GM21423 (cell line): ENCODE measurements around the gene SVOP.
"Not testable (repeated sequence)": the region's sequence is repeated elsewhere in the genome, so short reads cannot be mapped to it uniquely, and the experiment has no call there.

Source experiments
- ATAC-seq: cut with Tn5 transposase; IDR thresholded peaks from one replicate; pipeline ENCODE4 v1.9.1; 2021; ENCODE audit warnings: mild to moderate bottlenecking, moderate library complexity; ENCODE audit not compliant: unreplicated experiment

Gene SVOP, protein sequence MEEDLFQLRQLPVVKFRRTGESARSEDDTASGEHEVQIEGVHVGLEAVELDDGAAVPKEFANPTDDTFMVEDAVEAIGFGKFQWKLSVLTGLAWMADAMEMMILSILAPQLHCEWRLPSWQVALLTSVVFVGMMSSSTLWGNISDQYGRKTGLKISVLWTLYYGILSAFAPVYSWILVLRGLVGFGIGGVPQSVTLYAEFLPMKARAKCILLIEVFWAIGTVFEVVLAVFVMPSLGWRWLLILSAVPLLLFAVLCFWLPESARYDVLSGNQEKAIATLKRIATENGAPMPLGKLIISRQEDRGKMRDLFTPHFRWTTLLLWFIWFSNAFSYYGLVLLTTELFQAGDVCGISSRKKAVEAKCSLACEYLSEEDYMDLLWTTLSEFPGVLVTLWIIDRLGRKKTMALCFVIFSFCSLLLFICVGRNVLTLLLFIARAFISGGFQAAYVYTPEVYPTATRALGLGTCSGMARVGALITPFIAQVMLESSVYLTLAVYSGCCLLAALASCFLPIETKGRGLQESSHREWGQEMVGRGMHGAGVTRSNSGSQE

DNA sequence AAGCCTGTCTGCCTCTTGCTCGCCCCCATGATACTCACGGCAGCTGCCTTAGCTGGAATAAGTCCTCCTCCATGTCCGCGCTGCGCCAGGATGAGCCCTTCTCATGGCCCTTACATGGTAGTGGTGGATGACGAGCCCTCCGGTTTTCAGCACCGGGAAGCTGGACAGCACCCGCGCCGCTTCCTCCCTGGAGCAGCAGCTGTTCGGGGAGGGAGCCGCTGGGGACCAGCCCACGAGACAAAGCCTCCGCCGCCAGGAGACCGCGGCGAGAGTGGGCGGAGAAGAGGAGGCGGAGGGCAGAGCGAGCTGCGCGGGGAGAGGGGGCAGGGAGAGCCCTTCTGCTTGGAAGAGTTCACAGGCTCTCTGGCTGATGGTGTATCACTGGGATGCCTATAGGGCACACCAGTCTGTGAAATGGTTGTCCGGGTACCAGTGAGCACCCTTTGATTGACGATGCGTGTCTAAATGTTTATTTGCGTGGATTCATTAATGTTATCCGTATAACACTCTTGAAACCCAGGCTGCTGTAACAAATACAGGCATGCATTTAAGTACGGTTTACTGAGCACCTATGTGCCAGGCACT, at the start of gene SVOP:
Gene SVOP, minus strand, starts transcription at position 273 of the 585 bp plus-strand sequence. Its CDS starts 200 bp downstream, at position 73.
- ATAC-seq, result no peak

DNA sequence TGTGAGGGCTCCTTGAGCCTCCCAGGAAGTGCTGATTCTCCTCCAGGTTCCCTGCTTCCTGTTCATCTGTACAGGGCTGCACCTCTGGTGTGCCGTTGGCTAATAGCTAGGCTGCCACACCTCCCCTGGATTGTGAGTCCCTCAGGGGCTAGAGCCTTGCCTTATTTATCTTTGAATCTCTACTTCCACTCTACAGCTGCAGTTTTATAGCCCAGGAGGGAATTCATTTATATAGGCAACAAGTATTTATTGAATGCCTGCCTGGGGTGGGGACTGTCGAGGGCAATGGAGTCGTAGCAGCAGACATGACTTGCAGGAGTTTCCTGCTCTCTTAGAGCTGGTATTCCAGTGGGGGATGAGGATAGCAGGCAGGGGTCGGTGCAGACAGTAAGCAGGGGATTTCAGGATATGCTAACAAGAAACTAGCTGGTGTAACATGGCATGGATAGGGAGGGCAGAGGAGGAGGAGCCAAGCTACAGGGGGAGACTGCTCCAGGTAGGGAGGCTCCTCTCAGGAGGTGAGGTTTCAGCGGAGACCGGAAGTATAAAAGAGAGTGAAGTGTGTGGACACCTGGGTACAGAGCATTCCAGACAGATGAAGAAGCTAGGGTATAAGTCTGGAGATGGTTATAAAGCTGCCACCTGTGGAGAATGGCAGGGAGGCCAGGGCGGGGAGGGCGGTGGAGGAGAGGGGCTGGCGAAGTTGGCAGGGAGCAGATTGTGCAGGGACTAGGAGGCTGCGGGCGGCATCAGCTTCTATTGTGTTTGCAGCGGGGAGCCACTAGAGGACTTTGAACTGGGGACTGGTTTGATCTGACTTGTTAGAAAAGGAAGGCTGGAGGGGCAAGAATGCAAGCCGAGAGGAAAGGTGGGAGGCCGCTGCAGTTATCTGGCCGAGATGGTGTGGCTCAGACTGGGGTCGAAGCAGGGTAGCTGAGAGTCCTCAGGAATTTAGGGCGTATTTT, 48.7 kb upstream of the SVOP start:
- no peak for ATAC-seq

DNA sequence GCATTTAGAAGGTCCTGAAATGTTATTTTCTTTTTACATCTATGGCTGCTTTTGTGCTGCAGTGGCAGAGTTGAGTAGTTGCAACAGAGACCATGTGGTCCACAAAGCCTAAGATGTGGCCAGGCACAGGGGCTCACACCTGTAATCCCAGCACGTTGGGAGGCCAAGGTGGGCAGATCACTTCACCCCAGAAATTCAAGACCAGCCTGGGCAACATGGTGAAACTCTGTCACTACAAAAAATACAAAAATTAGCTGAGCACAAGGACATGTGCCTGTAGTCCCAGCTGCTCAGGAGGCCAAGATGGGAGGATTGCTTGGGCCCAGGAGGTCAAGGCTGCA, 45.0 kb upstream of the SVOP start:
- ATAC-seq, result no peak

DNA sequence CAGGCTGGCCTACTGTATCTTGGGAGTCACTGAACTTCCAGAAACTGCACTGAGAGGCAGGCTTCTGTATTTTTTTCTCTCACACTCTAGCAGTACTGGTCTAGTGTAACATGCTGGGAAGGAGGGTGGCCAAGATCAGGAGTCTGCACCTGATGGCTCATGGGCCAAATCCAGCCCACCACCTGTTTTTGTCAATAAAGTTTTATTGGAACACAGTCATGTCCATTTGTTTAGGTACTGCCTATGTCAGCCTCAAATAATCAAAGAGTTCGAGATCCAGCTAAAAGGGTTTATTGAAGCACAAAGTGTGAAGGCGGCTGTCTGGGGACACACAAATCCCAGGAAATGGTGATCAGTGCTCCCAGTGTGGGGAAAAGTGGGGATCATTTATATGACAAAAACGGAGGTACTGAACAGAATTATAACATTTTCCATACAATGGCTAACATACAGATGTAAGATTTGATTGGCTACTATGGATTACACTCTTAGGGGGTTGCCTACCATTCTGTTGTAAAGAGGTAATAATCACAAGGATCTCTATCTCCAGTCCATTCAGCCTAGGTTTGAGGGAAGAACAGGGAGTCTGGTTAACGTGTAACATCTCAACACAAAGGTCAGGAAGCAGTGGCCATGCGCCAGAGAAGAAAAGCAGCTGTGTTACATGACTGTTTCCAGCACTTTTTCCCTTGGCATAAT, 44.4 kb upstream of the SVOP start:
- ATAC-seq, result no peak

GRCh38 chr12:109064143-109064542, 43.3 kb upstream of the SVOP start:
- no peak for ATAC-seq

GRCh38 chr12:109058773-109059172, 37.9 kb upstream of the SVOP start:
- ATAC-seq, result no peak

DNA sequence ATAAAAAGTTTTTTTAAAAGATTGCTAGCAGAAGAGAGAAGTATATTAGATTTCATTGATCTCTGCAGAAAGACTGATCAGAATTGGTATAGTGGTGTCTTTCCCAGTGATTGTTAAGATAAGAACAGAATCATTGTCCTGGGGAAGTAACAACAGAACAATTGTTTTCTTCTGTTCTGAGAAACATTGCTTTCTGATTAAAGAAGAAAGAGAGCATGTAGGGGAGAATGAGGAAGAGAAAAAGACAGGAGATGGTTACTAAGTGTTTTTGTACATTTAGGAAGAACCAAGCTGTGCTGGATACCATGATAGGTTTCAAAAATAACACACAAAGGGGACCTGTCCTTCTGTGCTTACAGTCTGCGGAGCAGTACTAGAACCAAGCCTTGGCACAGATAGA, 36.5 kb upstream of the SVOP start:
- ATAC-seq, result no peak

DNA sequence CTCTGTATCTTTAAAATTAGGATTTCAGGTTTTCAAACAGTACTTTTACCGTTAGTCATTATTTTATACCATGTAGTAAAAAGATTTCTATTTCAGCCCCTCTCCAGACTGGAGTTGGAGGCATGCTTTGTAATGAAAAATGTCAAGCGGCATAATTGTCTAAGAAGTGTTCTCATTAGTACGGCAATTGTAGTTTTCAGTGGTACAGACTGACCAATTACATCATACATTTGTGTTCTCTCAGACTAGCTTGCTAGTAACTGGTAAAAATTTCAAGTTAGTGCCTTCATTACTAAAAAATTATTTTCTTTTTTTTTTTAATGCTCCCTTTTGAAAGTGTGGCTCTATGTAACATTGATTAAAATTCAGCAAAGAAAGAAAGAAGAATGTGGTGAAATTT, 36.0 kb upstream of the SVOP start:
- no peak for ATAC-seq

DNA sequence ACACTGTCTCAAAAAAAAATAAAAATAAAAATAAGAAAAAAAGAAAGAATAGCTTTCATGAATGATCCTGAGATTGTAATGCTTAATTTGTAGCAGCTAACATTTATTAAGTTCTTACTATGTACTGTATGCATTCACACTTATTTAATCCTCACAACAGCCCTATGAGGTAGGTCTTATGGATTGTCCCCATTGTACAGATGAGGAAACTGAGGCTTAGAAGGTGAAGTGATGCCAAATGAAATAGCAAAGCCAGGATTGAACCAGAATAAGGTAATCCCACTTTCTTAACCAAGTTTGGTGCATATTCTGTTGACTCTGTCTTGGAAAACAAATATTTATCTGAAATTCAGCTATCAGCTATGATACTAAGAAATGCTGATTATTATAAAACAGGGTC, 33.7 kb upstream of the SVOP start:
- ATAC-seq, result no peak

DNA sequence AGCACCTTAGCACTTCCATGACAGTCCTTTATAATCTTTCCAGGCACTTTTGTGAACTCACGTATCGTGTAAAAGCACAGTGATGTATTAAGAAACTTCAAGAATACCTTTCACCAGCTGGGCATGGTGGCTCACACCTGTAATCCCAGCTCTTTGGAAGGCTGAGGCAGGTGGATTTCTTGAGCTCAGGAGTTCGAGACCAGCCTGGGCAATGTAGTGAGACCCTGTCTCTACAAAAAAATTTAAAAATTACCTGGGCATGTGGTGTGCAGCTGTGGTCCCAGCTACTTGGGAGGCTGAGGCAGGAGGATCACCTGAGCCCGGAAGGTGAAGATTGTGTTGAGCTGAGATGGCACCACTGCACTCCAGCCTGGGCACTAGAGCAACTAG, 33.3 kb upstream of the SVOP start:
- ATAC-seq, result not testable (repeated sequence)

GRCh38 chr12:109053382-109054123, 32.7 kb upstream of the SVOP start:
- ATAC-seq, result peak; percentile 60

- peak; percentile 67 for ATAC-seq
Measured at GRCh38 chr12:109052414-109053323, 31.8 kb upstream of the SVOP start, which contains the start of gene USP30. Gene USP30, plus strand, starts transcription at chr12:109052576. Its CDS starts 103 bp downstream, at chr12:109052679.

GRCh38 chr12:109052097-109052413, 31.2 kb upstream of the SVOP start:
- no peak for ATAC-seq

GRCh38 chr12:109049794-109050193, 28.9 kb upstream of the SVOP start:
- not testable (repeated sequence) for ATAC-seq

DNA sequence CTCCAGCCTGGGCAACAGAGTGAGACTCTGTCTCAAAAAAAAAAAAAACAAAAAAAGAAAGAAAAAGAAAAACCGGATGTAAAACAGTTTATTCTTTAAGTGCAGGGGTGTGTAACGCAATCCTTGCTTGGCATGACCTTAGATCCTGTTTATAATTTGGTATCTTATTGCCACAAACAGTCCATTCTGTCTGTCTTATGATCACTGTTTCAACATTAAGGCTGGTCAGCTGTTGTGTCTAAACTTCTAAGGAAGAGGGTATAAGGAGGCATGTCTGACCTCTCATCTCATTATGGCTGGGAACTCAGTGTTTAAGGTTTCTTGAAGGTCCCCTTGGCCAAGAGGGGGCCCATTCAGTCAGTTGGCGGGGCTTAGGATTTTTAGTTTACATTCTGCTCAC, 27.8 kb upstream of the SVOP start:
- not testable (repeated sequence) for ATAC-seq

- no peak for ATAC-seq
Measured at GRCh38 chr12:109047081-109047805, 26.4 kb upstream of the SVOP start.

GRCh38 chr12:109044241-109044640, 23.4 kb upstream of the SVOP start:
- ATAC-seq, result no peak

GRCh38 chr12:109036975-109037374, 16.1 kb upstream of the SVOP start:
- no peak for ATAC-seq
